GM20431 (cell line): ENCODE data around the gene STX1A.
"Not testable (repeated sequence)": the region's sequence is repeated elsewhere in the genome, so short reads cannot be mapped to it uniquely, and the experiment has no call there.

Source experiments
- in situ Hi-C: fragments of 300-500 bp; cut with MseI, MboI; formaldehyde crosslinking; loops from one replicate; pipeline ENCODE4 v1.15.0; 2020; ENCODE audit warnings: low sequenced_read_pairs; ENCODE audit not compliant: unreplicated experiment

Gene STX1A

DNA sequence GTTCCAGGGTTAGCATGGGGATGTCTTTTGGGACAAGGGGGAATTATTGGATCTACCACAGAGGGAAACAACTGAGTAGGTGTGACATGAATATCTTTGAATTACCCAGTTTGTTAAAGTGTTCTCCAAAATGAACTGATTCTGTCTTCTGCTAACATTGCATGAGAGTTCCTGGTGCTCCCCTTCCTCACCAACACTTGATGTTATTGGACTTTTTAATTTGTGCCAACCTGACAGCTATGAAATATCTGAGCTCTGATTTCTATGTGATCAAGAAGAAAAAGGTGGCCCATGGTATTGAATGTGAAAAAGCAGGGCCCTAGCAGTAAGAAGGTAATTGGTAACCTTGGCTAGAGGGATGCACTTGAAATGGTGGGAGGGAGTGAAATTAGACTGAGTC, 56.4 kb downstream of the STX1A start:
- in situ Hi-C loops = no loop called here

DNA sequence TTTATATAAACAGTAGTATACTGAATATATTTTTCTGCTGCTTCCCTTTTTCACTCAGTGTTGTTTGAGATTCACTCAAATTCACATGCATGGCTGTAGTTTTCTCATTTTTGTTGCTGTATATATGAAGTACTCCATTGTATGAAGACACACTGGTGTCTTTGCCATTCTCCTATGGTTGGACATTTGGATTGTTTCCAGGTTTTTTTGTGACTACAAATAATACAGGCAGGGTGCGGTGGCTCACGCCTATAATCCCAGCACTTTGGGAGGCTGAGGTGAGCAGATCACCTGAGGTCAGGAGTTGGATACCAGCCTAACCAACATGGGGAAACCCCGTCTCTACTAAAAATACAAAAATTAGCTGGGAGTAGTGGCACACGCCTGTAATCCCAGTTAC, 58.9 kb downstream of the STX1A start:
- in situ Hi-C loops = not testable (repeated sequence)

DNA sequence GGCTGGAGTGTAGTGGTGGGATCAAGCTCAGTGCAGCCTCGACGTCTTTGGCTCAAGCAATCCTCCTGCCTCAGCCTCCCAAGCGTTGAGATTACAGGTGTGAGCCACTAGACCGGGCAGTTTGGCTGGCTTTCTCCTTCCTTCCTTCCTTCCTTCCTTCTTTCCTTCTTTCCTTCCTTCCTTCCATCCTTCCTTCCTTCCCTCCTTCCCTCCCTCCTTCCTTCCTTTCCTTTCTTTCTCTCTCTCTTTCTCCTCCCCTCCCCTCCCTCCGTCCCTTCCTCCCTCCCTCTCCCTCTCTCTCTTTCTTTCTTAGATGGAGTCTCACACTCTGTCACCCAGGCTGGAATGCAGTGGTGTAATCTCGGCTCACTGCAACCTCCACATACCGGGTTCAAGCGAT, 59.5 kb downstream of the STX1A start:
- in situ Hi-C loops = loop anchor here (10.0 kb wide), 1 partner anchor 55 kb away; the partner anchor contains the start of gene STX1A

DNA sequence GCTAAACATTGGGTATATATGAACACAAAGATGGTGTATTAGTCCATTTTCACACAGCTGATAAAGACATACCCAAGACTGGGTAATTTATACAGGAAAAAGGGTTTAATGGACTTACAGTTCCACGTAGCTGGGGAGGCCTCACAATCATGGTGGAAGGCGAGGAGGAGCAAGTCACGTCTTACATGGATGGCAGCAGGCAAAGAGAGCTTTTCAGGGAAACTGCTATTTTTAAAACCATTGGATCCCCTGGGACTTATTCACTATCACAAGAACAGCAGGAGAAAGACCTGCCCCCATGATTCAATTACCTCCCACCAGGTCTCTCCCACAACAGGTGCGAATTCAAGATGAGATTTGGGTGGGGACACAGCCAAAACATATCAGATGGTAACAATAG, 64.2 kb downstream of the STX1A start:
- in situ Hi-C loops = loop anchor here (10.0 kb wide), 1 partner anchor 59 kb away; the partner anchor contains the start of gene STX1A

DNA sequence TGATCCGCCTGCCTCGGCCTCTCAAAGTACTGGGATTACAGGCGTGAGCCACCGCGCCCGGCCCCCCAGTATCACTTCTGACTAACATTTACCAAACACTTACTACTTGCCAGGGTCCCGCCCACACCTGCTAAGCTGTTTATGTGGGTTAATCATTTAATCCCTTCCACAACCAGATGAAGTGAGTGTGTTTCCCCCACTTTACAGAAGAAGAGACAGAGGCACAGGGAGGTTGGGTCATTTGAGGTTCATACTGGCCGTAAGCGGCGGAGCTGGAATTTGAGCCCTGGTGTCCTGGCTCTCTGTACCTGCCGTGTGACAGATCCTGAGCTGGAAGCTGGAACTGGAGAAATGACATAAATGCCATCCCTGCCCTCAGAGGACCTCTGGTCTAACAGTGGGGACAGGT, 66.9 kb downstream of the STX1A start:
- in situ Hi-C loops = loop anchor here (10.0 kb wide), 1 partner anchor 62 kb away; the partner anchor contains the start of gene STX1A

DNA sequence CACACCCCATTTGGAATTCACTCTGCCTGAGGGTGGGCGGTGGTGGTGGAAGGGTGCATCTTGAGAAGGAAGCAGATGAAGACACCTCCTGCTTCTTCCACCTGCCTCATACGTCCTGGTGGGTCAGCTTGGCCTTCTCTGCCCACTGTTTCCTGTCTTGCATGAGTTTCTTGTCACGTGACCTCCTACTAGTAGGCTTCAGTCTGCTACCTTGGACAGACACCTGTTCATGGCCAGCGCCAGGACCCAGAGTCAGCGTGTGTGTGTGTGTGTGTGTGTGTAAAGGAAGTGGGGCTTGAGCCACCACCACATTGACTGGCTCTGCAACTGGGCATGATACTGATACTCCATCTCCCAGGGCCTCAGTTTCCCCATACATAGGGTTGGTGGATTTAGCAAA, 68.9 kb downstream of the STX1A start:
- in situ Hi-C loops = loop anchor here (10.0 kb wide), 1 partner anchor 64 kb away; the partner anchor contains the start of gene STX1A

DNA sequence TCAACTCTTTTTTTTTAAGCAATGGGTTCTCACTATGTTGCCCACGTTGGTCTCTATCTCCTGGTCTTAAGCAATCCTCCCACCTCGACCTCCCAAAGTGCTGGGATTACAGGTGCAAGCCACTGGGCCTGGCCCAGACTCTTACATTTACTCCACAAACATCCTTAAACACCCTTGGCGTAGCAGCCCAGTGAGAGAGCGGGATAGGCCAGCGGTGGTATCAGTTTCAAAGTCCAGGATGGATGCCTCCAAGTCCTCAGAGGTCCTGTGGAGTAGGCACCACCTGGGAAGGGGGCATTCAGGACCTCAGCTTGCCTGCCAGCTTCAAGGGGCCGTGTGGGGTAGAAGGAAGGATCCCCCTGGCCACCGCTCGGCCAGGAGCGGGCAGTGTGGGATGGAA, 69.9 kb downstream of the STX1A start:
- in situ Hi-C loops = no loop called here
